ENCODE results near the gene METTL25B.

DNA sequence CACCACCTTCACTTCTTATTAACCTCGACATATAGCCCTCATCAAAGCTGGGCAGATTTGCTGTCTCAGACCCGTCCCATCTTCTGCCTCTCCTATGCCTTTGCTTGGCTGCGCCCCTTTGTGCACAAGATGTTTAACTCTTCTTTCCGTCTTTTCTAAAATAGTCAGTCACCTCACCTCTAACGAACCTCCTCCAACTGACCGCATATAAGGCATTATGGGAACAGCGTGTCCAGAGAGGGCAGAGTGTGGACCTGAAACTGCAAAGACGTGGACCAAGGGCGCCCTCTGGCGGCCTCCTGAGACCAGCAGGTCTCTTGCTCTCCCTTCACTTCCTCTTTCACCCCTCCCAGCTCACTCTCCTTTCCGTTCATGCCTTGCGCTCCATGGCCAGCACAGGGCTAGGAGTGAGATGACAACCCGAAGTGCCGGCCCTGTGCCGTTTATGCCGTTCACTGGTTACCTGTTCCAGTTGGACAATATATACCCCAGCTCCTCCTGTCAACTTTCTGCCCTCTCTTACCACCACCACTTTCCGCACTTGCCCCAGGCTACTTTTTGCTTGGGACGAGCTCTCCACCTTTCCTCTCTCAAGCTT lies 2.5 kb upstream of the METTL25B start:
- TF ChIP-seq, protein P1, sequence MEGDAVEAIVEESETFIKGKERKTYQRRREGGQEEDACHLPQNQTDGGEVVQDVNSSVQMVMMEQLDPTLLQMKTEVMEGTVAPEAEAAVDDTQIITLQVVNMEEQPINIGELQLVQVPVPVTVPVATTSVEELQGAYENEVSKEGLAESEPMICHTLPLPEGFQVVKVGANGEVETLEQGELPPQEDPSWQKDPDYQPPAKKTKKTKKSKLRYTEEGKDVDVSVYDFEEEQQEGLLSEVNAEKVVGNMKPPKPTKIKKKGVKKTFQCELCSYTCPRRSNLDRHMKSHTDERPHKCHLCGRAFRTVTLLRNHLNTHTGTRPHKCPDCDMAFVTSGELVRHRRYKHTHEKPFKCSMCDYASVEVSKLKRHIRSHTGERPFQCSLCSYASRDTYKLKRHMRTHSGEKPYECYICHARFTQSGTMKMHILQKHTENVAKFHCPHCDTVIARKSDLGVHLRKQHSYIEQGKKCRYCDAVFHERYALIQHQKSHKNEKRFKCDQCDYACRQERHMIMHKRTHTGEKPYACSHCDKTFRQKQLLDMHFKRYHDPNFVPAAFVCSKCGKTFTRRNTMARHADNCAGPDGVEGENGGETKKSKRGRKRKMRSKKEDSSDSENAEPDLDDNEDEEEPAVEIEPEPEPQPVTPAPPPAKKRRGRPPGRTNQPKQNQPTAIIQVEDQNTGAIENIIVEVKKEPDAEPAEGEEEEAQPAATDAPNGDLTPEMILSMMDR (CRISPR knock-in tag; IDR thresholded peaks at IDR 0.05) = peak; percentile 98
- TF ChIP-seq, protein P2, sequence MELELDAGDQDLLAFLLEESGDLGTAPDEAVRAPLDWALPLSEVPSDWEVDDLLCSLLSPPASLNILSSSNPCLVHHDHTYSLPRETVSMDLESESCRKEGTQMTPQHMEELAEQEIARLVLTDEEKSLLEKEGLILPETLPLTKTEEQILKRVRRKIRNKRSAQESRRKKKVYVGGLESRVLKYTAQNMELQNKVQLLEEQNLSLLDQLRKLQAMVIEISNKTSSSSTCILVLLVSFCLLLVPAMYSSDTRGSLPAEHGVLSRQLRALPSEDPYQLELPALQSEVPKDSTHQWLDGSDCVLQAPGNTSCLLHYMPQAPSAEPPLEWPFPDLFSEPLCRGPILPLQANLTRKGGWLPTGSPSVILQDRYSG (CRISPR knock-in tag; IDR thresholded peaks at IDR 0.05) = no peak
- TF ChIP-seq, protein P3, sequence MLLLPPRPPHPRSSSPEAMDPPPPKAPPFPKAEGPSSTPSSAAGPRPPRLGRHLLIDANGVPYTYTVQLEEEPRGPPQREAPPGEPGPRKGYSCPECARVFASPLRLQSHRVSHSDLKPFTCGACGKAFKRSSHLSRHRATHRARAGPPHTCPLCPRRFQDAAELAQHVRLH (CRISPR knock-in tag; IDR thresholded peaks at IDR 0.05; ENCODE audit: borderline replicate concordance, low read depth) = 0 out of 2 replicates have a peak, but pooled peaks have one; percentile 46
- TF ChIP-seq JUND (CRISPR knock-in tag; IDR thresholded peaks at IDR 0.05) (no peak), ERF (CRISPR knock-in tag; IDR thresholded peaks at IDR 0.05) (peak; percentile 69), NR2C2 (CRISPR knock-in tag; IDR thresholded peaks at IDR 0.05; ENCODE audit: borderline replicate concordance) (no peak), CREM (IDR thresholded peaks at IDR 0.05) (peak; percentile 24; the same call in 1 of the 2 replicates), CREM (CRISPR knock-in tag; IDR thresholded peaks at IDR 0.05) (no peak), ZBTB8A (CRISPR knock-in tag; IDR thresholded peaks at IDR 0.05; ENCODE audit: borderline replicate concordance, low read depth) (no peak), YY1 (IDR thresholded peaks at IDR 0.05; ENCODE audit: insufficient read depth, insufficient replicate concordance, low read depth, low read length) (no peak), ZBTB7A (CRISPR knock-in tag; IDR thresholded peaks at IDR 0.05) (no peak), NFE2L1 (CRISPR knock-in tag; IDR thresholded peaks at IDR 0.05; ENCODE audit: borderline replicate concordance) (no peak)
- TF ChIP-seq, protein P4, sequence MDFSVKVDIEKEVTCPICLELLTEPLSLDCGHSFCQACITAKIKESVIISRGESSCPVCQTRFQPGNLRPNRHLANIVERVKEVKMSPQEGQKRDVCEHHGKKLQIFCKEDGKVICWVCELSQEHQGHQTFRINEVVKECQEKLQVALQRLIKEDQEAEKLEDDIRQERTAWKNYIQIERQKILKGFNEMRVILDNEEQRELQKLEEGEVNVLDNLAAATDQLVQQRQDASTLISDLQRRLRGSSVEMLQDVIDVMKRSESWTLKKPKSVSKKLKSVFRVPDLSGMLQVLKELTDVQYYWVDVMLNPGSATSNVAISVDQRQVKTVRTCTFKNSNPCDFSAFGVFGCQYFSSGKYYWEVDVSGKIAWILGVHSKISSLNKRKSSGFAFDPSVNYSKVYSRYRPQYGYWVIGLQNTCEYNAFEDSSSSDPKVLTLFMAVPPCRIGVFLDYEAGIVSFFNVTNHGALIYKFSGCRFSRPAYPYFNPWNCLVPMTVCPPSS (IDR thresholded peaks at IDR 0.05) = no peak
- TF ChIP-seq, protein P5, sequence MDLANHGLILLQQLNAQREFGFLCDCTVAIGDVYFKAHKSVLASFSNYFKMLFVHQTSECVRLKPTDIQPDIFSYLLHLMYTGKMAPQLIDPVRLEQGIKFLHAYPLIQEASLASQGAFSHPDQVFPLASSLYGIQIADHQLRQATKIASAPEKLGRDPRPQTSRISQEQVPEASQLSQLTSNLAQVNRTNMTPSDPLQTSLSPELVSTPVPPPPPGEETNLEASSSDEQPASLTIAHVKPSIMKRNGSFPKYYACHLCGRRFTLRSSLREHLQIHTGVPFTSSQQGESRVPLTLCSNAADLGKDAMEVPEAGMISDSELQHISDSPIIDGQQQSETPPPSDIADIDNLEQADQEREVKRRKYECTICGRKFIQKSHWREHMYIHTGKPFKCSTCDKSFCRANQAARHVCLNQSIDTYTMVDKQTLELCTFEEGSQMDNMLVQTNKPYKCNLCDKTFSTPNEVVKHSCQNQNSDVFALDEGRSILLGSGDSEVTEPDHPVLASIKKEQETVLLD (CRISPR knock-in tag; IDR thresholded peaks at IDR 0.05; ENCODE audit: low read depth) = no peak
- TF ChIP-seq, protein P6, sequence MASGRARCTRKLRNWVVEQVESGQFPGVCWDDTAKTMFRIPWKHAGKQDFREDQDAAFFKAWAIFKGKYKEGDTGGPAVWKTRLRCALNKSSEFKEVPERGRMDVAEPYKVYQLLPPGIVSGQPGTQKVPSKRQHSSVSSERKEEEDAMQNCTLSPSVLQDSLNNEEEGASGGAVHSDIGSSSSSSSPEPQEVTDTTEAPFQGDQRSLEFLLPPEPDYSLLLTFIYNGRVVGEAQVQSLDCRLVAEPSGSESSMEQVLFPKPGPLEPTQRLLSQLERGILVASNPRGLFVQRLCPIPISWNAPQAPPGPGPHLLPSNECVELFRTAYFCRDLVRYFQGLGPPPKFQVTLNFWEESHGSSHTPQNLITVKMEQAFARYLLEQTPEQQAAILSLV (CRISPR knock-in tag; IDR thresholded peaks at IDR 0.05; ENCODE audit: borderline replicate concordance) = no peak

Data from HepG2 (cell line).